GM20000 (cell line): ENCODE measurements around the gene ZEB2.

Experiments
- DNase-seq: peaks from one replicate; pipeline ENCODE4 v3.0.0; 2012; ENCODE audit warnings: low spot score
- CTCF ChIP-seq: IDR thresholded peaks from 2 replicates; pipeline ENCODE4 v1.5.1; 2012; ENCODE audit warnings: mild to moderate bottlenecking, control low read depth; ENCODE audit errors: extremely low read depth, missing control alignments

ZEB2 gene

GRCh38 chr2:144508172-144508851 is 11.6 kb downstream of the ZEB2 start:
- no peak for DNase-seq
- no peak for TF ChIP-seq CTCF

- no peak for TF ChIP-seq CTCF
- no peak for DNase-seq
Measured at GRCh38 chr2:144507441-144508171, 12.3 kb downstream of the ZEB2 start.

GRCh38 chr2:144505245-144505831 is 14.6 kb downstream of the ZEB2 start:
- DNase-seq: no peak

GRCh38 chr2:144504218-144504641 is 15.7 kb downstream of the ZEB2 start:
- DNase-seq: no peak
- TF ChIP-seq CTCF: no peak

More at GRCh38 chr2:144505245-144505831, 14.6 kb downstream of the ZEB2 start:
- no peak for TF ChIP-seq CTCF

GRCh38 chr2:144503242-144503641 is 16.7 kb downstream of the ZEB2 start:
- DNase-seq: no peak
- no peak for TF ChIP-seq CTCF

GRCh38 chr2:144502369-144502768 is 17.6 kb downstream of the ZEB2 start:
- no peak for TF ChIP-seq CTCF
- DNase-seq: no peak

- no peak for DNase-seq
- TF ChIP-seq CTCF: no peak
Measured at GRCh38 chr2:144501627-144502026, 18.3 kb downstream of the ZEB2 start.
